ENCODE data around the gene ASPSCR1. TPM values are rescaled to one million over a fixed set of nuclear protein-coding genes. Genes with fewer than 3 reads are reported as not detected.

Gene ASPSCR1
- total and polyA plus RNA-seq, 2 of the 13 experiments (the other 11 are each of a cell fraction or from before 2014, with no cell fraction given) = 274 to 314 TPM

DNA sequence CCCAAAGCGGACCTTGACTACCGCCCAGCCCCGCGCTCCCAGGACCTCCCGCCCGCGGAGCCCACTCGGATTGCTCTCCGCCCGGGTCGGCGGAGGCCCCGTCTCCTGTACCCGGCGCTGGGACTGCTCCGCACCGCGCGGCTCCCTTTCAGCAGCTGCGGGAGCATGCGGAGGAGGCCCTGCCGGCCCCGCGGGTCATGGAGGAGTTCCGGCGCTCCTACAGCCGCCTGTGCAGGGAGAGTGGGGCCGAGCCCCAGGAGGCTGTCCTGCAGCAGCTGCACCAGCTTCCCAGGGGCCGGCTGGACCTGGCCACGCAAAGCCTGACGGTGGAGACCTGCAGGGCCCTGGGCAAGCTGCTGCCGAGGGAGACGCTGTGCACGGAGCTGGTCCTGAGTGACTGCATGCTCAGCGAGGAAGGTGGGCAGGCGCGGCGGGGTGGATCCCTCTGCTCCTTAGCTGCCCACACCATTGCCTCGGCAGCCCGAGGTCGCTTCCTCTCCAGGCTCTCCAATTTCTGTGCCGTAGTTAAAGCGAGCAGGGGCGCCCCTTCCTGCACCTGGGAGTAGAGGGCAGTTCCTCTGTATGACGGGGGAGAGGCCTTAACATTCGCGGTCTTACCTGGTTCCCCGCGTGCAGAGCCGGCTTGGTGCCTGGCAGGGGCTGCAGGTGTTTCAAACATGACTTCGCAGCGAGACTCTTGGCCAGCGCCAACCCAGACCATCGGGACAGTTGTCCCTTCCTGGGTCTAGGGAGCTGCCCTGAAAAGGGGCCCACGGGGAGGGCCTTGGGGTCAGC is 46.2 kb downstream of the ASPSCR1 start (continued):
- TF ChIP-seq, protein P1, sequence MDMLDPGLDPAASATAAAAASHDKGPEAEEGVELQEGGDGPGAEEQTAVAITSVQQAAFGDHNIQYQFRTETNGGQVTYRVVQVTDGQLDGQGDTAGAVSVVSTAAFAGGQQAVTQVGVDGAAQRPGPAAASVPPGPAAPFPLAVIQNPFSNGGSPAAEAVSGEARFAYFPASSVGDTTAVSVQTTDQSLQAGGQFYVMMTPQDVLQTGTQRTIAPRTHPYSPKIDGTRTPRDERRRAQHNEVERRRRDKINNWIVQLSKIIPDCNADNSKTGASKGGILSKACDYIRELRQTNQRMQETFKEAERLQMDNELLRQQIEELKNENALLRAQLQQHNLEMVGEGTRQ (IDR thresholded peaks at IDR 0.05; ENCODE audit: low read depth, low read length) = no peak
- TF ChIP-seq, protein P1 (CRISPR knock-in tag; IDR thresholded peaks at IDR 0.05; ENCODE audit: borderline replicate concordance) = no peak
- TF ChIP-seq ZNF776 (CRISPR knock-in tag; IDR thresholded peaks at IDR 0.05) (peak; percentile 85), ZFP1 (CRISPR knock-in tag; IDR thresholded peaks at IDR 0.05) (no peak), ZNF253 (CRISPR knock-in tag; IDR thresholded peaks at IDR 0.05; ENCODE audit: borderline replicate concordance) (no peak), RBFOX2 (IDR thresholded peaks at IDR 0.05; ENCODE audit: low read depth, low read length) (peak; percentile 79), EED (CRISPR knock-in tag; IDR thresholded peaks at IDR 0.05) (0 out of 2 replicates have a peak, but pooled peaks have one; percentile 68), ZNF7 (CRISPR knock-in tag; IDR thresholded peaks at IDR 0.05) (no peak), CBX1 (IDR thresholded peaks at IDR 0.05; ENCODE audit: low read depth) (no peak), IRF2 (CRISPR knock-in tag; IDR thresholded peaks at IDR 0.05) (no peak), NFE2L2 (IDR thresholded peaks at IDR 0.05; ENCODE audit: low read length) (no peak), ZFP90 (CRISPR knock-in tag; IDR thresholded peaks at IDR 0.05; ENCODE audit: borderline replicate concordance) (peak; percentile 74; the same call in 1 of the 2 replicates), GPN1 (CRISPR knock-in tag; IDR thresholded peaks at IDR 0.05; ENCODE audit: borderline replicate concordance) (no peak), ATF1 (CRISPR knock-in tag; IDR thresholded peaks at IDR 0.05) (no peak)
- TF ChIP-seq, protein P2, sequence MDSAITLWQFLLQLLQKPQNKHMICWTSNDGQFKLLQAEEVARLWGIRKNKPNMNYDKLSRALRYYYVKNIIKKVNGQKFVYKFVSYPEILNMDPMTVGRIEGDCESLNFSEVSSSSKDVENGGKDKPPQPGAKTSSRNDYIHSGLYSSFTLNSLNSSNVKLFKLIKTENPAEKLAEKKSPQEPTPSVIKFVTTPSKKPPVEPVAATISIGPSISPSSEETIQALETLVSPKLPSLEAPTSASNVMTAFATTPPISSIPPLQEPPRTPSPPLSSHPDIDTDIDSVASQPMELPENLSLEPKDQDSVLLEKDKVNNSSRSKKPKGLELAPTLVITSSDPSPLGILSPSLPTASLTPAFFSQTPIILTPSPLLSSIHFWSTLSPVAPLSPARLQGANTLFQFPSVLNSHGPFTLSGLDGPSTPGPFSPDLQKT (CRISPR knock-in tag; IDR thresholded peaks at IDR 0.05; ENCODE audit: borderline replicate concordance) = no peak
- TF ChIP-seq, protein P3, sequence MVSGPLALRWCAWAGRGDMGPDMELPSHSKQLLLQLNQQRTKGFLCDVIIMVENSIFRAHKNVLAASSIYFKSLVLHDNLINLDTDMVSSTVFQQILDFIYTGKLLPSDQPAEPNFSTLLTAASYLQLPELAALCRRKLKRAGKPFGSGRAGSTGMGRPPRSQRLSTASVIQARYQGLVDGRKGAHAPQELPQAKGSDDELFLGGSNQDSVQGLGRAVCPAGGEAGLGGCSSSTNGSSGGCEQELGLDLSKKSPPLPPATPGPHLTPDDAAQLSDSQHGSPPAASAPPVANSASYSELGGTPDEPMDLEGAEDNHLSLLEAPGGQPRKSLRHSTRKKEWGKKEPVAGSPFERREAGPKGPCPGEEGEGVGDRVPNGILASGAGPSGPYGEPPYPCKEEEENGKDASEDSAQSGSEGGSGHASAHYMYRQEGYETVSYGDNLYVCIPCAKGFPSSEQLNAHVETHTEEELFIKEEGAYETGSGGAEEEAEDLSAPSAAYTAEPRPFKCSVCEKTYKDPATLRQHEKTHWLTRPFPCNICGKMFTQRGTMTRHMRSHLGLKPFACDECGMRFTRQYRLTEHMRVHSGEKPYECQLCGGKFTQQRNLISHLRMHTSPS (CRISPR knock-in tag; IDR thresholded peaks at IDR 0.05; ENCODE audit: low read depth) = no peak
- TF ChIP-seq, protein P4, sequence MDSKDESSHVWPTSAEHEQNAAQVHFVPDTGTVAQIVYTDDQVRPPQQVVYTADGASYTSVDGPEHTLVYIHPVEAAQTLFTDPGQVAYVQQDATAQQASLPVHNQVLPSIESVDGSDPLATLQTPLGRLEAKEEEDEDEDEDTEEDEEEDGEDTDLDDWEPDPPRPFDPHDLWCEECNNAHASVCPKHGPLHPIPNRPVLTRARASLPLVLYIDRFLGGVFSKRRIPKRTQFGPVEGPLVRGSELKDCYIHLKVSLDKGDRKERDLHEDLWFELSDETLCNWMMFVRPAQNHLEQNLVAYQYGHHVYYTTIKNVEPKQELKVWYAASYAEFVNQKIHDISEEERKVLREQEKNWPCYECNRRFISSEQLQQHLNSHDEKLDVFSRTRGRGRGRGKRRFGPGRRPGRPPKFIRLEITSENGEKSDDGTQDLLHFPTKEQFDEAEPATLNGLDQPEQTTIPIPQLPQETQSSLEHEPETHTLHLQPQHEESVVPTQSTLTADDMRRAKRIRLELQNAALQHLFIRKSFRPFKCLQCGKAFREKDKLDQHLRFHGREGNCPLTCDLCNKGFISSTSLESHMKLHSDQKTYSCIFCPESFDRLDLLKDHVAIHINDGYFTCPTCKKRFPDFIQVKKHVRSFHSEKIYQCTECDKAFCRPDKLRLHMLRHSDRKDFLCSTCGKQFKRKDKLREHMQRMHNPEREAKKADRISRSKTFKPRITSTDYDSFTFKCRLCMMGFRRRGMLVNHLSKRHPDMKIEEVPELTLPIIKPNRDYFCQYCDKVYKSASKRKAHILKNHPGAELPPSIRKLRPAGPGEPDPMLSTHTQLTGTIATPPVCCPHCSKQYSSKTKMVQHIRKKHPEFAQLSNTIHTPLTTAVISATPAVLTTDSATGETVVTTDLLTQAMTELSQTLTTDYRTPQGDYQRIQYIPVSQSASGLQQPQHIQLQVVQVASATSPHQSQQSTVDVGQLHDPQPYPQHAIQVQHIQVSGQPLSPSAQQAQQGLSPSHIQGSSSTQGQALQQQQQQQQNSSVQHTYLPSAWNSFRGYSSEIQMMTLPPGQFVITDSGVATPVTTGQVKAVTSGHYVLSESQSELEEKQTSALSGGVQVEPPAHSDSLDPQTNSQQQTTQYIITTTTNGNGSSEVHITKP (CRISPR knock-in tag; IDR thresholded peaks at IDR 0.05; ENCODE audit: low read depth) = no peak
- TF ChIP-seq, protein P5, sequence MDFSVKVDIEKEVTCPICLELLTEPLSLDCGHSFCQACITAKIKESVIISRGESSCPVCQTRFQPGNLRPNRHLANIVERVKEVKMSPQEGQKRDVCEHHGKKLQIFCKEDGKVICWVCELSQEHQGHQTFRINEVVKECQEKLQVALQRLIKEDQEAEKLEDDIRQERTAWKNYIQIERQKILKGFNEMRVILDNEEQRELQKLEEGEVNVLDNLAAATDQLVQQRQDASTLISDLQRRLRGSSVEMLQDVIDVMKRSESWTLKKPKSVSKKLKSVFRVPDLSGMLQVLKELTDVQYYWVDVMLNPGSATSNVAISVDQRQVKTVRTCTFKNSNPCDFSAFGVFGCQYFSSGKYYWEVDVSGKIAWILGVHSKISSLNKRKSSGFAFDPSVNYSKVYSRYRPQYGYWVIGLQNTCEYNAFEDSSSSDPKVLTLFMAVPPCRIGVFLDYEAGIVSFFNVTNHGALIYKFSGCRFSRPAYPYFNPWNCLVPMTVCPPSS (IDR thresholded peaks at IDR 0.05) = no peak
